HCT116 (cell line): Measurements from ENCODE around the gene HMCN2. TPM values are rescaled to one million over a fixed set of nuclear protein-coding genes. Genes with fewer than 3 reads are reported as not detected.

Experiments used
- ATAC-seq: fragments of 200-7000 bp; cut with Tn5 transposase; 2 replicates; pipeline ENCODE4 v1.9.1; 2020; ENCODE audit warnings: mild to moderate bottlenecking, moderate library complexity
- BruUV-seq: library from RNA; stranded (reverse); fragments of 400-500 nt; replicated peaks from 2 replicates; lab custom pipeline; 2021; lab: Mats Ljungman, UMichigan
- CTCF ChIA-PET: fragments of 300-600 bp; sonication (Branson Sonifier 250); formaldehyde crosslinking; loops from one replicate; lab custom pipeline; 2021; ENCODE audit warnings: antibody characterized with exemption; lab: Charles Lee
- POLR2A ChIA-PET: fragments of 300-600, 350-600 bp; sonication (Branson Sonifier 250); formaldehyde crosslinking; loops from one replicate; lab custom pipeline; 2021; ENCODE audit warnings: antibody characterized with exemption; lab: Charles Lee
- RAD21 ChIA-PET, 2 experiments: fragments of 300-600 bp; sonication (Branson Sonifier 250); formaldehyde crosslinking; loops; one replicate each; lab custom pipeline; 2023; ENCODE audit warnings: low total read pairs in 2 of 2; ENCODE audit not compliant: uncharacterized antibody in 2 of 2, unreplicated experiment in 2 of 2, low non-redundant PET in 1 of 2; lab: Charles Lee
- DNase-seq: peaks from one replicate; pipeline ENCODE4 v3.0.0-alpha.2; 2010; ENCODE audit warnings: low read depth, low spot score
- H2AFZ ChIP-seq: fragments of 200-600 bp; shearing (Covaris generic), sonication (generic); 2 replicates; pipeline ENCODE4 v1.6.1; 2017; ENCODE audit warnings: low read depth, mixed run types, mixed read lengths, antibody characterized with exemption, low read length; ENCODE audit not compliant: poor library complexity, severe bottlenecking
- H3K27ac ChIP-seq: 2 replicates; pipeline ENCODE4 v1.5.1; 2012; ENCODE audit warnings: low read depth, low read length
- H3K27me3 ChIP-seq: fragments of 200-600 bp; sonication (generic); 2 replicates; pipeline ENCODE4 v1.6.1; 2016; ENCODE audit warnings: mixed run types, low read length, mixed read lengths; ENCODE audit not compliant: insufficient read depth
- H3K36me3 ChIP-seq, 2 experiments: fragments of 200-500 bp in 1 of 2; fragments of 200-600 bp in 1 of 2; sonication (Bioruptor generic) in 1 of 2; sonication (generic) in 1 of 2; 2 replicates each; pipeline versions ENCODE4 v1.5.1 to v1.6.1; 2014 to 2016; ENCODE audit warnings: low read length in 2 of 2, inconsistent platforms in 1 of 2, mixed read lengths in 1 of 2, mixed run types in 1 of 2; ENCODE audit not compliant: insufficient read depth in 2 of 2, control insufficient read depth in 1 of 2
- H3K4me1 ChIP-seq, 2 experiments: fragments of 200-600 bp in 1 of 2; sonication (generic) in 1 of 2; 2 replicates each; pipeline versions ENCODE4 v1.5.1 to v1.6.1; 2012 to 2017; ENCODE audit warnings: low read length in 2 of 2, inconsistent platforms in 1 of 2, mild to moderate bottlenecking in 1 of 2, mixed read lengths in 1 of 2, mixed run types in 1 of 2, moderate library complexity in 1 of 2; ENCODE audit not compliant: insufficient read depth in 2 of 2, control insufficient read depth in 1 of 2
- H3K4me2 ChIP-seq: fragments of 200-600 bp; sonication (generic); 2 replicates; pipeline ENCODE4 v1.6.1; 2017; ENCODE audit warnings: mixed run types, low read length, mixed read lengths
- H3K4me3 ChIP-seq, 2 experiments: fragments of 200-600 bp in 1 of 2; sonication (generic) in 1 of 2; replicated peaks in 1 of 2; 2 replicates each; pipeline ENCODE4 v1.5.1; 2011 to 2016; ENCODE audit warnings: low read length in 2 of 2, control low read depth in 1 of 2, low read depth in 1 of 2, mild to moderate bottlenecking in 1 of 2, mixed read lengths in 1 of 2, mixed run types in 1 of 2
- H3K79me2 ChIP-seq: fragments of 200-600 bp; sonication (generic); 2 replicates; pipeline ENCODE4 v1.6.1; 2017; ENCODE audit warnings: mild to moderate bottlenecking, mixed run types, low read length, moderate library complexity, mixed read lengths; ENCODE audit not compliant: insufficient read depth
- H3K9ac ChIP-seq: fragments of 200-600 bp; sonication (generic); 2 replicates; pipeline ENCODE4 v1.6.1; 2016; ENCODE audit warnings: low read length, mixed read lengths
- H3K9me2 ChIP-seq: fragments of 200-600 bp; sonication (generic), shearing (Covaris generic); 2 replicates; pipeline ENCODE4 v1.6.1; 2017; ENCODE audit warnings: mixed run types, mild to moderate bottlenecking, moderate library complexity; ENCODE audit not compliant: insufficient read depth
- H3K9me3 ChIP-seq, 2 experiments: fragments of 200-500 bp in 1 of 2; fragments of 200-600 bp in 1 of 2; sonication (Bioruptor generic) in 1 of 2; sonication (generic) in 1 of 2; 2 replicates each; pipeline ENCODE4 v1.6.1; 2014 to 2017; ENCODE audit warnings: low read length in 2 of 2, mixed read lengths in 2 of 2, inconsistent platforms in 1 of 2, low read depth in 1 of 2, mild to moderate bottlenecking in 1 of 2, mixed run types in 1 of 2, moderate library complexity in 1 of 2; ENCODE audit not compliant: control insufficient read depth in 1 of 2, insufficient read depth in 1 of 2
- H4K20me1 ChIP-seq: fragments of 200-600 bp; sonication (generic), shearing (Covaris generic); 2 replicates; pipeline ENCODE4 v1.6.1; 2017; ENCODE audit warnings: mixed run types, mild to moderate bottlenecking, moderate library complexity; ENCODE audit not compliant: insufficient read depth
- CEBPB ChIP-seq: IDR thresholded peaks from 2 replicates; pipeline ENCODE4 v1.6.1; 2012; ENCODE audit warnings: low read depth
- CTCF ChIP-seq, 3 experiments: fragments of 200-600 bp in 1 of 3; sonication (generic) in 1 of 3; IDR thresholded peaks in 2 of 3; conservative IDR thresholded peaks in 1 of 3; 2 replicates each; pipeline ENCODE4 v1.5.1; 2012 to 2017; ENCODE audit warnings: low read depth in 2 of 3, low read length in 2 of 3, antibody characterized with exemption in 1 of 3, borderline replicate concordance in 1 of 3, control low read depth in 1 of 3, mild to moderate bottlenecking in 1 of 3, mixed read lengths in 1 of 3, mixed run types in 1 of 3, moderate library complexity in 1 of 3; ENCODE audit not compliant: insufficient read depth in 1 of 3
- EGR1 ChIP-seq: IDR thresholded peaks from 2 replicates; pipeline ENCODE4 v1.6.1; 2012; ENCODE audit warnings: low read depth
- EZH2 ChIP-seq: fragments of 200-600 bp; sonication (generic); IDR thresholded peaks from 2 replicates; pipeline ENCODE4 v1.6.1; 2017; ENCODE audit warnings: antibody characterized with exemption, mixed run types
- MAX ChIP-seq: IDR thresholded peaks from 2 replicates; pipeline ENCODE4 v1.6.1; 2012
- SIN3A ChIP-seq: IDR thresholded peaks from 2 replicates; pipeline ENCODE4 v1.6.1; 2012; ENCODE audit warnings: low read depth
- SP1 ChIP-seq: IDR thresholded peaks from 2 replicates; pipeline ENCODE4 v1.6.1; 2012; ENCODE audit warnings: low read depth
- SRF ChIP-seq: IDR thresholded peaks from 2 replicates; pipeline ENCODE4 v1.6.1; 2012; ENCODE audit warnings: low read depth
- TCF7L2 ChIP-seq: IDR thresholded peaks from 2 replicates; pipeline ENCODE4 v1.7.0; 2011; ENCODE audit warnings: borderline replicate concordance, inconsistent platforms; ENCODE audit not compliant: insufficient read depth, insufficient read length; ENCODE audit errors: extremely low read depth
- ZFX ChIP-seq: fragments of 450-650 bp; IDR thresholded peaks from 2 replicates; pipeline ENCODE4 v1.6.1; 2017
- ZNF274 ChIP-seq: fragments of 200-500 bp; sonication (Bioruptor generic); IDR thresholded peaks from 2 replicates; pipeline ENCODE4 v1.6.1; 2014; ENCODE audit warnings: mild to moderate bottlenecking, low read depth, low read length, inconsistent platforms
- intact Hi-C: fragments of 100-400 bp; cut with micrococcal nuclease; formaldehyde crosslinking; loops from 2 replicates; pipeline ENCODE4 v1.10.0; 2022
- total RNA-seq: library from RNA; stranded (reverse); gene quantifications from one replicate; pipeline ENCODE4 v1.2.1, GENCODE V29; 2021; ENCODE audit not compliant: unreplicated experiment
- TF ChIP-seq, protein P1 (sequence below): IDR thresholded peaks from 2 replicates; pipeline ENCODE4 v1.6.1; 2012

HMCN2 gene
- total RNA-seq, 1 experiment from 2014 or later: 0.22 TPM

- no peak for TF ChIP-seq EZH2
- TF ChIP-seq, protein P1, sequence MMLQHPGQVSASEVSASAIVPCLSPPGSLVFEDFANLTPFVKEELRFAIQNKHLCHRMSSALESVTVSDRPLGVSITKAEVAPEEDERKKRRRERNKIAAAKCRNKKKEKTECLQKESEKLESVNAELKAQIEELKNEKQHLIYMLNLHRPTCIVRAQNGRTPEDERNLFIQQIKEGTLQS: no peak
- no peak for TF ChIP-seq CTCF (IDR thresholded peaks at IDR 0.05 in 2 of 3, conservative IDR thresholded peaks at IDR 0.05 in 1 of 3; ENCODE audit: borderline replicate concordance in 1 of 3, insufficient read depth in 1 of 3, low read depth in 2 of 3, low read length in 2 of 3)
- TF ChIP-seq, all 23 proteins: peak for 0
These were observed 216.9 kb downstream of the HMCN2 start (continued) for GRCh38 chr9:130482463-130482862.

DNA sequence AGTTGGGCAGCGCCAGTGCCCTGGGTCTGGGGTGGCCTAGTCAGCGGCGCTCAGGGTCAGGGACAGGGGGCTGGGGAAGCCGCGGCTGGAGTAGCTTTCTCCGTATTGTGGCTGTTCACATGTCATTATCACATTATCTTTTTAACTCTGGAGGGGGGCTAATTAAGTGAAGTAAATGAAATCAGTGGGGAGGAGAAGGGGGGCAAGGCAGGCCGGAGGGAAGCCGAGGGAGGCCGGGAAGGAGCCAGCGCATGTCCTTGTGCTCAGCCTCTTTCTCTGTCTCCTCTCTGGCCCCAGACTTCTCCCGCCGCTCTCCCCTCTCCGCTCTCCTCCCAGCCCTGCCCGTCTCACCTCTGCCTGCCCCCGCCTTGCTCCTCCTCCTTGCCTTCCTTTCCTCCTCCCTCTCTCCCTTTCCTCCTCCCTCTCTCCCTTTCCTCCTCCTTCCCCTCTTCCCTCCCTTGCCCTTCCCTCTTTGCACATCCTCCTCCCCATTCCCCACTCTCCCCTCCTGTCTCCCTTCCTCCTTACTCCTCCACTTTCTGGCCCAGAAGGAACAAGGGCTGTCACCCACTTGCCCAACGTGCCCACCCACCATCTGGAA is 217.9 kb downstream of the HMCN2 start:
- H3K36me3 ChIP-seq: no peaks in the 10 kb centered on the region
- TF ChIP-seq ZNF274 (no peak), SIN3A (no peak), TCF7L2 (no peak), SP1 (no peak), CEBPB (no peak), CTCF (IDR thresholded peaks at IDR 0.05 in 2 of 3, conservative IDR thresholded peaks at IDR 0.05 in 1 of 3; ENCODE audit: borderline replicate concordance in 1 of 3, insufficient read depth in 1 of 3, low read depth in 2 of 3, low read length in 2 of 3) (no peak), MAX (no peak), EGR1 (no peak), SRF (no peak), ZFX (no peak), EZH2 (no peak)
- DNase-seq (no peak), ATAC-seq (peak; percentile 38; the same call in 1 of the 2 replicates)
- no peak overlapping the region for H3K9ac ChIP-seq
- no peaks in the 10 kb centered on the region for H3K9me3 ChIP-seq
- H3K27me3 ChIP-seq: no peaks in the 10 kb centered on the region
- H3K4me1 ChIP-seq: no peaks in the 10 kb centered on the region
- no peak overlapping the region for H3K27ac ChIP-seq
- H3K4me3 ChIP-seq: no peak overlapping the region
- ChIA-PET RAD21 (no interaction called here), POLR2A (interaction anchor here (0.7 kb wide), 1 partner anchor 244 kb away, joined by 3 read pairs; no protein-coding TSS in a partner anchor), CTCF (no interaction called here)
- no peak overlapping the region for H3K4me2 ChIP-seq
- H2AFZ ChIP-seq: no peak overlapping the region
- no peaks in the 10 kb centered on the region for H3K9me2 ChIP-seq
- BruUV-seq: no TSS peak
- intact Hi-C loops: loop anchor here (5.0 kb wide), 1 partner anchor 144 kb away; no protein-coding TSS in a partner anchor
- no peaks in the 10 kb centered on the region for H4K20me1 ChIP-seq
- H3K79me2 ChIP-seq: no peaks in the 10 kb centered on the region
